Tibial nerve (tissue), 4 donors: ENCODE results near the gene MFSD6L. TPM values are rescaled to one million over a fixed set of nuclear protein-coding genes. Genes with fewer than 3 reads are reported as not detected.

Experiments used
- DNase-seq, 2 donors: peaks; one replicate each; pipeline ENCODE4 v3.0.0-alpha.2; 2019; ENCODE audit warnings: low spot score in 2 of 2
- H3K27ac ChIP-seq, 4 donors: fragments of 200-600 bp; sonication (generic) in 3 of 4; one replicate each; pipeline ENCODE4 v1.5.1; 2017 to 2019; ENCODE audit warnings: mild to moderate bottlenecking in 1 of 4
- H3K27me3 ChIP-seq, 2 donors: fragments of 200-600 bp; sonication (generic) in 1 of 2; one replicate each; pipeline versions ENCODE4 v1.5.1 to v1.6.0; 2017 to 2019
- H3K36me3 ChIP-seq, 3 donors: fragments of 200-600 bp; sonication (generic); one replicate each; pipeline ENCODE4 v1.5.1; 2018 to 2019
- H3K4me1 ChIP-seq, 4 donors: fragments of 200-600 bp; sonication (generic) in 3 of 4; one replicate each; pipeline ENCODE4 v1.5.1; 2017 to 2019
- H3K4me3 ChIP-seq, 4 donors: fragments of 200-600 bp; sonication (generic) in 3 of 4; one replicate each; pipeline ENCODE4 v1.5.1; 2017 to 2019; ENCODE audit warnings: mild to moderate bottlenecking in 1 of 4, moderate library complexity in 1 of 4
- H3K9me3 ChIP-seq, 4 donors: fragments of 200-600 bp; sonication (generic) in 3 of 4; one replicate each; pipeline ENCODE4 v1.5.1; 2017 to 2019
- EP300 ChIP-seq, 2 donors: sonication (generic); formaldehyde crosslinking; IDR thresholded peaks; one replicate each; pipeline ENCODE4 v1.6.1; 2017; ENCODE audit warnings: antibody characterized with exemption in 2 of 2, mild to moderate bottlenecking in 1 of 2
- POLR2A ChIP-seq, 2 donors: fragments of 450-650 bp; IDR thresholded peaks; one replicate each; pipeline ENCODE4 v1.6.1; 2017; ENCODE audit warnings: antibody characterized with exemption in 2 of 2, mild to moderate bottlenecking in 2 of 2, moderate library complexity in 2 of 2
- WGBS, 2 donors: methylation state at CpG; one replicate each; pipeline ENCODE4 v1.1.5; 2018; 5-methylcytosine and 5-hydroxymethylcytosine counted together
- total RNA-seq, 4 donors: library from RNA; depleted of rRNA; stranded (reverse); fragments of >200 nt; gene quantifications; one replicate each; pipeline ENCODE4 v1.1.0, GENCODE V29; 2016
- TF ChIP-seq, protein P1 (sequence below), 5 experiments: fragments of 200-600 bp in 3 of 5; fragments of 450-650 bp in 2 of 5; sonication (generic) in 3 of 5; IDR thresholded peaks; one replicate each; pipeline ENCODE4 v1.5.1; 2016 to 2019; ENCODE audit warnings: antibody characterized with exemption in 5 of 5, mild to moderate bottlenecking in 3 of 5, moderate library complexity in 2 of 5

The MFSD6L gene
- total RNA-seq, 4 donors from 2014 or later, result not detected

DNA sequence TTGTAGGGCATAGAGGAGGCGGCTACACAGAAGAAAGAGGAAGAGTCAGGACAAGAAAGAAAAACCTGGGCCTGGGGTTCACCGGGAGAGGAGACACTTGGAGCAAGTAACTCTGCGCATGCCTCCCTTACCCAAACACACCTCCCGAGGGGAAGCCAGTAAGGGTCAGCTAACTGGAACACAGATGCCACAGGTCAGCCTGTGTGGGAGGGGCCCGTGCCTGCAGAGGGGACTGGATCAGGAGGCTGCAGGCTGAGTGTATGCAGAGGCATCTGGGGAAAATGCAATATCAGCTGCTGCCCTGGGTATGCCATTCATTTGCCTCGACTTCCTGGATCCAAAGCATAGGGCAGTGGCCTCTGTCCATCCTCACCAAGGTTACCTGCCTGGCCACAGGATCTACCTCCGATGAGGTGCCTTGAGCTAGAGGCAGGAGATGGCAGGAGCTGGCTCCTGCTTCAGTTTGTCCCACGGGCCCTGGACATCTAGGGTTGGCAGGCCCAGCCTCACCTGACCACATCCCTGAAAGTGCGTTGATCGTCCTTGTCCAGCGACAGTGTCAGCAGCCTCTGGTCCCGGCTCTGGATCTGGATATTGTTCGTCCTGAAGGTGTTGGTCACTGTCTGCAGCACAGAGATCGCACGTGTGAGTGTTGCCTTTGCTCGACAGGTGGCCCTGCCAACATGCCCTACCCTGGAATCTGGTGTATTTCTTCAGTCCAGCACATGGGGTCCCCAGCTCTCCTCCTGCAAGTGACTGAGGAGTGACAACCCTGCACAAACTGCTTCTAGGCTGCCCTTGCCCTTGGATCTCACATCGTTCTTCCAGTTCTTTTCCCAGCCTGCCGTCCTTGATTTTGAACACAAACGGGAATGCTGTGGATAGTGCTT, 4.6 kb upstream of the MFSD6L start:
- Histone ChIP-seq H3K36me3 (no peaks in the 10 kb centered on the region), H3K9me3 (peaks cover 0 to 7% (median 0%) of the 10 kb centered on the region in 4 donors), H3K4me3 (no peak overlapping the region), H3K4me1 (peaks cover 0 to 7% (median 3%) of the 10 kb centered on the region in 4 donors), H3K27ac (no peak overlapping the region), H3K27me3 (peaks cover 0 to 11% of the 10 kb centered on the region in 2 donors)
- WGBS, 2 donors, result 68 to 73% methylated on average over 17 to 19 of the region's 19 CpGs
- TF ChIP-seq POLR2A (IDR thresholded peaks at IDR 0.05), result no peak
- TF ChIP-seq EP300 (IDR thresholded peaks at IDR 0.05), result no peak
- TF ChIP-seq, protein P1, sequence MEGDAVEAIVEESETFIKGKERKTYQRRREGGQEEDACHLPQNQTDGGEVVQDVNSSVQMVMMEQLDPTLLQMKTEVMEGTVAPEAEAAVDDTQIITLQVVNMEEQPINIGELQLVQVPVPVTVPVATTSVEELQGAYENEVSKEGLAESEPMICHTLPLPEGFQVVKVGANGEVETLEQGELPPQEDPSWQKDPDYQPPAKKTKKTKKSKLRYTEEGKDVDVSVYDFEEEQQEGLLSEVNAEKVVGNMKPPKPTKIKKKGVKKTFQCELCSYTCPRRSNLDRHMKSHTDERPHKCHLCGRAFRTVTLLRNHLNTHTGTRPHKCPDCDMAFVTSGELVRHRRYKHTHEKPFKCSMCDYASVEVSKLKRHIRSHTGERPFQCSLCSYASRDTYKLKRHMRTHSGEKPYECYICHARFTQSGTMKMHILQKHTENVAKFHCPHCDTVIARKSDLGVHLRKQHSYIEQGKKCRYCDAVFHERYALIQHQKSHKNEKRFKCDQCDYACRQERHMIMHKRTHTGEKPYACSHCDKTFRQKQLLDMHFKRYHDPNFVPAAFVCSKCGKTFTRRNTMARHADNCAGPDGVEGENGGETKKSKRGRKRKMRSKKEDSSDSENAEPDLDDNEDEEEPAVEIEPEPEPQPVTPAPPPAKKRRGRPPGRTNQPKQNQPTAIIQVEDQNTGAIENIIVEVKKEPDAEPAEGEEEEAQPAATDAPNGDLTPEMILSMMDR (IDR thresholded peaks at IDR 0.05), result no peak
- DNase-seq, result no peak

DNA sequence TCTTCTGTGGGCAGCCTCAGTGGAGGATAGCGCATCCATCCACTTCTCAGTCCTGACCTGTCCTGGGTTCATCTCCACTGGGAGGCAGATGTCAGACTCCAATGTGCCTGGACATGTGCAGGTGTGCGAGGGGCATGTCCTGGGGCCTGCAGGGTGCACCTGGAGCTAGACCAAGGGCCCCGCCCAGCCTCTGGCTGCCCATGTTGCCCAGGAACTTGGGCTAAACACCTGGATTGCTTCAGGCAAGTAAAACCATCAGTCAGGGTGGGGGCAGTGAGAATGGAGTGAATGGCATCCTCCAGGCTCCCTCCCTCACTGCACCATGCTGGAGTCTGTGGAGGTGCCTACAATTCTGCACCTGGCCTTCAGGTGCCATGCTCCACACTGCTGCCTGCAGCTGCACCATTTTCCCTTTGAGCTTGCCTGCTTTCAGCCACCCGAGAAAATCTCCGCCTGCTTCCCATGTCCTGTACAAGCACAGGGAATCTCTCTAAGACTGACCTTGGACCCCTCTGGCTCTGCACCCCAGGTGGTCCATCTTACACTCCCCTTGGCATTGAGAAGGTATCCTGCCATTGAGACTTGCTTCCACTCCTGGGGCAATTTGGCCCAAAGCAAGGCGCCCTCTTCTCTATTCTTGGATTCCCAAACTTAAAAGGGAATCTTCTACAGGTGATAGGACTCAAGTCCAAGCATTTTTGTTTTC, 2.1 kb upstream of the MFSD6L start:
- no peaks in the 10 kb centered on the region for H3K9me3 ChIP-seq
- TF ChIP-seq, protein P1 (IDR thresholded peaks at IDR 0.05), result no peak
- TF ChIP-seq EP300 (IDR thresholded peaks at IDR 0.05), result no peak
- no peak for TF ChIP-seq POLR2A (IDR thresholded peaks at IDR 0.05)
- H3K4me3 ChIP-seq, result no peak overlapping the region
- H3K27ac ChIP-seq, result no peak overlapping the region
- no peaks in the 10 kb centered on the region for H3K36me3 ChIP-seq
- H3K27me3 ChIP-seq, result peaks cover 0 to 18% of the 10 kb centered on the region in 2 donors
- no peak for DNase-seq
- whole genome bisulfite sequencing, 2 donors, result 93 to 94% methylated on average over 5 of the region's 6 CpGs
- peaks cover 0 to 8% (median 1%) of the 10 kb centered on the region in 4 donors for H3K4me1 ChIP-seq

DNA sequence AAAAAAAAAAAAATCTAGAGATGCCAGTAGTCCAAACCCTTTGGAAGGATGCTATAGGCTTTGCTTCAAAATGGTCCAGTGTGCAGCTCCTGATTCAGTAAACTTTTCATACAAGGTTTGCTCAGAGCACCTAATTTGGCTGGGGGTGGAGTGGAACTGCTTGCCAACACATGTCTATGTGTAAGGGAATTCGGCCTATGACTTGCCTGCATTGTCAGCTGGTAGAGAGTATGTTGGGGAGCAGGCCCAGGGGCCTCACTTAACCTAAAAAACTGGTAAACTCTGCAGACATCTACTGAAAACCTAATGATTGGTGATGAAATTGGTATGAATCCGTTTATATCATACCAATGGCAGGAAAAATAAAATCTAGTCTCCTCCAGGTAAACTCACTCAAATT, 1.5 kb upstream of the MFSD6L start:
- H3K9me3 ChIP-seq, result no peaks in the 10 kb centered on the region
- H3K36me3 ChIP-seq, result no peaks in the 10 kb centered on the region
- TF ChIP-seq, protein P1 (IDR thresholded peaks at IDR 0.05), result no peak
- TF ChIP-seq POLR2A (IDR thresholded peaks at IDR 0.05), result no peak
- no peak overlapping the region for H3K4me3 ChIP-seq
- peaks cover 0 to 8% (median 0%) of the 10 kb centered on the region in 4 donors for H3K4me1 ChIP-seq
- H3K27me3 ChIP-seq, result peaks cover 0 to 18% of the 10 kb centered on the region in 2 donors
- no peak overlapping the region for H3K27ac ChIP-seq
- 73 to 84% methylated on average over 2 of the region's 2 CpGs for WGBS, 2 donors
- no peak for DNase-seq

DNA sequence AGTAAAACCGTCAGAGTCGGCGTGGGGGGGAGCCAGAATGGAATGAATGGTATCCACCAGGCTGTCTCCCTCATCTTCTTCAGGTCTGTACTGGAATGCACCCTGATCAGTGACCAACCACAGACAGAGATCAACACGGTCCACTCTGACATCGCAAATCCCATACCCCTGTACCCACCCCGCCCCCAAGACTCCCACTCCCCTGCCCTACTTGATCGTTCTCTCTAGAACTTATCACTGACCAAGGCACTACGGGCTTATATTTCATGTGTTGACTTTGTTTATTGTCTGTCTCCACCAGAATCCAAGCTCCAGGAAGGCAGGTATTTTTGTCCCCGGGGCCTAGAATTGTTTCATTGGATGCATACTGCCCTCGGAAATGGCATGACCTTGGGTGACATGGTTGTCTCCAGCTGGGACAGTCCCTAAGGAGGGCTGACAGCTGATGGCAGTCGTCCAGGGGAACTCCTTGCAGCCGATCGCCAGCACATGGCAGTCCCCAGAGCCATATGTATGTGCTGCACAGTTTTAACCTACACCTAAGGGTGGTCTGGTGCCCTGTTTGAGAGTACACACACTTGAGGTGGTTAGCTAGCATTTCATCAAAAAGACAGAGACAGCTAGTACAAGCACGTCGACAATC, 526 bp upstream of the MFSD6L start:
- peaks cover 0 to 8% (median 0%) of the 10 kb centered on the region in 4 donors for H3K4me1 ChIP-seq
- TF ChIP-seq, protein P1 (IDR thresholded peaks at IDR 0.05), result no peak
- TF ChIP-seq POLR2A (IDR thresholded peaks at IDR 0.05) (no peak), EP300 (IDR thresholded peaks at IDR 0.05) (no peak)
- no peak for DNase-seq

More for the DNA sequence above, 526 bp upstream of the MFSD6L start:
- no peak overlapping the region for H3K27ac ChIP-seq
- no peaks in the 10 kb centered on the region for H3K36me3 ChIP-seq
- peaks cover 0 to 18% of the 10 kb centered on the region in 2 donors for H3K27me3 ChIP-seq
- no peak overlapping the region for H3K4me3 ChIP-seq
- WGBS, 2 donors, result 55 to 56% methylated on average over 15 of the region's 15 CpGs
- H3K9me3 ChIP-seq, result no peaks in the 10 kb centered on the region
